CD4-positive, alpha-beta T cell treated with Interleukin-6 at 100 ng/mL for 8 hours (primary cell): Measurements from ENCODE around the gene TMED10.

ENCODE experiments used
- DNase-seq: peaks from one replicate; pipeline ENCODE4 v3.0.0-alpha.2; 2020; ENCODE audit warnings: mixed read lengths, low spot score

The TMED10 gene

DNA sequence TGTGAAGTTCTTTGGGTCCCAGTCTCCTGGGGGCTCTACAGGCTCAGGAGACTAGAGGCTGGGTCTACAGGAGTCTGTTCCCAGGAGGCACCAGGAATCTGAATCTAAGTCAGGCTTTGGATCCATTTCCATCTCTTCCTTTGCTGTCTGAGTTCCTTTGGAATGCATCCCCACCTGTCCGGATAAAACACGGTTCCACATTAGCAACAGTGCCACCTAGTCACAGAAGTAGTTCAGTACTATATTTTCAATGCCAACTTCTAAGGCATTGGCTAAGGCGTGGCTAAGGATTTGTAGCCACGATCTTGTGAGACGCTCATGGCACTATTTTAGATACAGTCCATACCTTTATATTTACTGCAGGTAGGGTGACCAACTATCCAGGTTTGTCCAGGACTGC lies 91.9 kb downstream of the TMED10 start:
- DNase-seq: no peak

DNA sequence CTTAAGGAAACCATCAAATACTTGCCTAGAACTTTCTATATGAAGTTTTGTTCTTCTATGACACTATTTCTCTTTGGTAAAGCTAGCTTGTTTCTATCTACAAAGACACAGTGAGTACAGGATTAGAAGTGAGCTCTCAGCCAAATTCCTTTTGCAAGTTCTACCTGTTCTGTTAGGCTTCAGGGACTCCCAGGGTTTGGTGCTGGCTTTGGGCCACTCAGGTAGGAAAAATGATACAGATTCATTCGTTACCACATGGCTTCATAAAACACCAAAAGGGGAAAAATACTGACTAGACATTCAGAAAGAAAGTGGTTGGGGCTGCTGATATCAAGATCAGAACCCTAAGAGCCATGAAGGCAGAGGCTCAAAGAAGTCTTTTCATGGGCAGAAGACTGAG lies 93.1 kb downstream of the TMED10 start:
- no peak for DNase-seq

DNA sequence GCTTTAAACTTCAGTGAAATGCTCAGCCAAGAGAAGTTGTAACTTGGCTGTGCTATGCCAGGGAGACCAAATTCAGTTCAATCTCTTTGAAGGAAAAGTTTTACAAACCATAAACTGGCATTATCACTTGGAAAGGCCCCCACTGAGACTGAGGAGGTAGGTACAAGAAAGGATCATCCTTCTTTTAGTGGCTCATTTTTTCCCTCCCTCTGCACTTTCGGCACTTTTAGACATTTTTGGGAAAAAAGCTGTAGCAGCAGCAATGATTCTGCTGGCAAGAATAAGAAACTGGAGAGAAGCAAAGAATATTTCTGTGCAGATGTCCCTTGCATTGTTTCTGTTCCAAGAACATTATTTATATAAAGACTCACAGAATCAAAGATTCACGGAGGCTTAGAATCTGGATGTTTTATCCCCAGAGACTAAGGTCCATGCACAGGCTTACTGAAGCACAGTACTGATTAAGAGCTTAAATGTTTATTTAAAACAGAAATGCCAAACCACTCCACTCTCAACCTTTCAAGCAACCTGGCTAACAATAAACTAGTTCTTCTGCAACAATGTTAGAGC lies 94.7 kb downstream of the TMED10 start:
- DNase-seq: no peak
